GM23248 (cell line): ENCODE results near the gene LIFR. TPM values are rescaled to one million over a fixed set of nuclear protein-coding genes. Genes with fewer than 3 reads are reported as not detected.

ENCODE experiments used
- DNase-seq: peaks from one replicate; pipeline ENCODE4 v3.0.0-alpha.2; 2015
- H2AFZ ChIP-seq: fragments of 200-600 bp; sonication (generic); 2 replicates; pipeline ENCODE4 v1.6.1; 2016; ENCODE audit warnings: antibody characterized with exemption
- H3F3A ChIP-seq: fragments of 200-600 bp; sonication (generic); 2 replicates; pipeline ENCODE4 v1.6.1; 2016; ENCODE audit warnings: mild to moderate bottlenecking, antibody characterized with exemption, mixed run types; ENCODE audit not compliant: insufficient read depth
- H3K27ac ChIP-seq: fragments of 200-600 bp; sonication (generic); 2 replicates; pipeline ENCODE4 v1.5.1; 2016; ENCODE audit warnings: mild to moderate bottlenecking
- H3K27me3 ChIP-seq: fragments of 200-600 bp; sonication (generic); replicated peaks from 2 replicates; pipeline ENCODE4 v1.6.1; 2016; ENCODE audit warnings: mild to moderate bottlenecking; ENCODE audit not compliant: insufficient read depth
- H3K36me3 ChIP-seq: fragments of 200-600 bp; sonication (generic); 2 replicates; pipeline ENCODE4 v1.6.1; 2016; ENCODE audit warnings: low read depth, mild to moderate bottlenecking
- H3K4me1 ChIP-seq: fragments of 200-600 bp; sonication (generic); 2 replicates; pipeline ENCODE4 v1.6.1; 2016; ENCODE audit warnings: mild to moderate bottlenecking; ENCODE audit not compliant: insufficient read depth
- H3K4me2 ChIP-seq: fragments of 200-600 bp; sonication (generic); one replicate; pipeline ENCODE4 v1.6.1; 2016; ENCODE audit warnings: mild to moderate bottlenecking; ENCODE audit not compliant: unreplicated experiment
- H3K4me3 ChIP-seq: fragments of 200-600 bp; sonication (generic); 2 replicates; pipeline ENCODE4 v1.5.1; 2016; ENCODE audit warnings: mild to moderate bottlenecking
- H3K79me2 ChIP-seq: fragments of 200-600 bp; sonication (generic); 2 replicates; pipeline ENCODE4 v1.6.1; 2016; ENCODE audit warnings: mild to moderate bottlenecking; ENCODE audit not compliant: insufficient read depth
- H3K9ac ChIP-seq: fragments of 200-600 bp; sonication (generic); 2 replicates; pipeline ENCODE4 v1.6.1; 2016; ENCODE audit warnings: mild to moderate bottlenecking
- H3K9me2 ChIP-seq: fragments of 200-600 bp; sonication (generic); 2 replicates; pipeline ENCODE4 v1.6.1; 2016; ENCODE audit warnings: mixed run types, mild to moderate bottlenecking, moderate library complexity; ENCODE audit not compliant: insufficient read depth
- H3K9me3 ChIP-seq: fragments of 200-600 bp; sonication (generic); one replicate; pipeline ENCODE4 v1.6.1; 2017; ENCODE audit warnings: low read depth
- H4K20me1 ChIP-seq: fragments of 200-600 bp; sonication (generic); 2 replicates; pipeline ENCODE4 v1.6.0; 2016; ENCODE audit not compliant: insufficient read depth
- EZH2 ChIP-seq: fragments of 200-600 bp; sonication (generic); IDR thresholded peaks from 2 replicates; pipeline ENCODE4 v1.6.1; 2018; ENCODE audit warnings: antibody characterized with exemption, mild to moderate bottlenecking; ENCODE audit not compliant: insufficient read depth, poor library complexity, severe bottlenecking
- EZH2phosphoT487 ChIP-seq: fragments of 200-600 bp; sonication (generic); IDR thresholded peaks from 2 replicates; pipeline ENCODE4 v1.6.1; 2018; ENCODE audit warnings: antibody characterized with exemption, moderate library complexity, mild to moderate bottlenecking, low read depth; ENCODE audit not compliant: insufficient read depth
- WGBS, 2 experiments: methylation state at CpG; one replicate each; pipeline ENCODE4 v1.1.6; 2015 to 2017; ENCODE audit warnings: low lambda C conversion rate in 2 of 2, low coverage in 1 of 2; ENCODE audit errors: missing lambda C conversion rate in 2 of 2; 5-methylcytosine and 5-hydroxymethylcytosine counted together
- in situ Hi-C: fragments of 300-500 bp; cut with MboI; formaldehyde crosslinking; loops from 2 replicates; pipeline ENCODE4 v1.15.0; 2020
- polyA plus RNA-seq: library from polyadenylated mRNA; unstranded; fragments of >200 nt; fragmentation: Nextera tagmentation; extraction: Ambion mirVana; gene quantifications from 2 replicates; pipeline ENCODE4 v1.2.1, GENCODE V29; 2016
- total RNA-seq: library from RNA; depleted of rRNA; stranded (reverse); fragments of >200 nt; shearing (Covaris generic); gene quantifications from 2 replicates; pipeline ENCODE4 v1.2.3, GENCODE V29; 2014

LIFR gene
- total and polyA plus RNA-seq, 2 experiments from 2014 or later: 6.9 to 8.1 TPM

DNA sequence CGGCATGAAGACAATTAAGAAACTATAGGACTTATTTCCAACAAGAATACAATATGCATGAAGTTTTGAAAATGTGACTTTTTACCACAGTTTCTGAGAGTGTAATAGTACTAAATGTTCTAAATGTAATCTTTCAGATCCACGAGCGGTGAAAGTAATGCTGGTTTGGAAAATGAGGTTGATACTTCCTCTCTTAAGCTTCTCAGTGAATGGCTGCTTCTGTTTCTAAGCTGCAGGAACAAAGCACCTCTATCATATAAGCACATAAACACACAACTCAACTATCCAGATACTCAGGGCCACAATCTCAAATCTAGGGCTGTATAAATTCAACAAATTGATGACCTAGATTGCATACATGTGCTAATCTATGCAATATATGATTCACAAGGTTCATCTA, 78.3 kb downstream of the LIFR start:
- no peaks in the 10 kb centered on the region for H3K27me3 ChIP-seq
- no peaks in the 10 kb centered on the region for H3K79me2 ChIP-seq
- no peak overlapping the region for H3K4me3 ChIP-seq
- no peak for DNase-seq
- H3K4me1 ChIP-seq: peaks cover 6% of the 10 kb centered on the region; the same call in 1 of the 2 replicates
- H3F3A ChIP-seq: no peaks in the 10 kb centered on the region
- H3K36me3 ChIP-seq: no peaks in the 10 kb centered on the region
- TF ChIP-seq EZH2 (no peak), EZH2phosphoT487 (no peak)
- no peak overlapping the region for H3K4me2 ChIP-seq
- no peaks in the 10 kb centered on the region for H3K9me2 ChIP-seq
- H4K20me1 ChIP-seq: no peaks in the 10 kb centered on the region
- WGBS, 2 experiments: 91 to 93% methylated on average over 3 of the region's 3 CpGs
- no peaks in the 10 kb centered on the region for H3K9me3 ChIP-seq
- H3K27ac ChIP-seq: no peak overlapping the region
- in situ Hi-C loops: no loop called here
- H2AFZ ChIP-seq: no peak overlapping the region
- H3K9ac ChIP-seq: no peak overlapping the region

DNA sequence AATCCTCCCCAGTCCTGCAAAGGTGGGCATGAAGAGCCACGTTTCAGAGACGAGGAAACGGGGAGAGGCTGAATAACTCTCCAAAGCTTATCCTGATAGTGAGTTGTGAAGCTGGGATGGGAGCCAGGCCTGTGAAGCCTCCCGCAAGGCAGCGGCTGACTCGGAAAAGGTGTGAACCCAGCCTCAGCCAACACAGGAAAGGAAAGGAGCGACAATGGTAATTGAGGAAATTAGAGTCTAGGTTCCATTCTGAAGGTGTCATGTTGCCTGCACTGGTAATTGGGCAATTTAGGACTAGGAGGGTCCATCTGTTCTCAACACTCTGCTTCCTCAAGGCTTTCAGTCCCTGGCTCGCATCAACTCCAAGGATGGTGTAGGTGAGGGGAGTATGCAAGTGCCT, 83.4 kb downstream of the LIFR start:
- Histone ChIP-seq H3K9me2 (no peaks in the 10 kb centered on the region), H2AFZ (no peak overlapping the region), H3K4me3 (no peak overlapping the region), H3K4me1 (peaks cover 14% of the 10 kb centered on the region), H3K4me2 (no peak overlapping the region), H4K20me1 (no peaks in the 10 kb centered on the region), H3K36me3 (no peaks in the 10 kb centered on the region), H3F3A (0 out of 2 replicates have a peak, but pooled peaks cover 5% of the 10 kb centered on the region), H3K27ac (no peak overlapping the region), H3K27me3 (no peaks in the 10 kb centered on the region), H3K9ac (no peak overlapping the region), H3K9me3 (no peaks in the 10 kb centered on the region), H3K79me2 (no peaks in the 10 kb centered on the region)
- no peak for TF ChIP-seq EZH2
- no peak for TF ChIP-seq EZH2phosphoT487
- DNase-seq: no peak
- WGBS, 2 experiments: 84 to 88% methylated on average over 8 of the region's 8 CpGs
- in situ Hi-C loops: no loop called here

DNA sequence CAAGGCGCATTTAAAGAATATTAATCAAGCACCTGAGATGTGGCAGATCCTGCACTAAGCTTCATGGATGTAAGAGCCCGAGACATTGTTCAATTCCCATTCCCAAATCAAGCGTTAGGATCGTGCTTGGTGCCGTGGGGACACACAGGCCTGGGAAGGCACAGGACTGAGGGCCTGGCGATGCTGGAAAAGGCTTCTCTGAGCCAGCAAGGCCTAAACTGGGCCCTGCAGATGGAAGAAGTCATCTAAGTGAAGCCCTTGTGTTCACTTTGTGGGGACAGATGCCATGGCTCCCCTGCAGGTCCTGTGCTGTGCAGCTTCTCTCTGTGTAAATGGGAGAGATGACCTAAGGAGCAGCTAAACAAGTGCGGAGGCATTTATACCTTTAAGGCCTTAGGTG, 83.9 kb downstream of the LIFR start:
- no peaks in the 10 kb centered on the region for H3K79me2 ChIP-seq
- peaks cover 19% of the 10 kb centered on the region for H3K4me1 ChIP-seq
- no peak overlapping the region for H2AFZ ChIP-seq
- no peaks in the 10 kb centered on the region for H3K9me3 ChIP-seq
- H3K27me3 ChIP-seq: no peaks in the 10 kb centered on the region
- no peak for DNase-seq
- H4K20me1 ChIP-seq: no peaks in the 10 kb centered on the region
- no peak overlapping the region for H3K4me2 ChIP-seq
- TF ChIP-seq EZH2phosphoT487 (no peak), EZH2 (no peak)
- in situ Hi-C loops: no loop called here
- H3K36me3 ChIP-seq: no peaks in the 10 kb centered on the region
- no peaks in the 10 kb centered on the region for H3K9me2 ChIP-seq
- H3K4me3 ChIP-seq: no peak overlapping the region
- no peak overlapping the region for H3K9ac ChIP-seq
- H3K27ac ChIP-seq: no peak overlapping the region
- H3F3A ChIP-seq: 0 out of 2 replicates have a peak, but pooled peaks cover 5% of the 10 kb centered on the region
- 97% methylated on average over 7 of the region's 7 CpGs for WGBS, 2 experiments

DNA sequence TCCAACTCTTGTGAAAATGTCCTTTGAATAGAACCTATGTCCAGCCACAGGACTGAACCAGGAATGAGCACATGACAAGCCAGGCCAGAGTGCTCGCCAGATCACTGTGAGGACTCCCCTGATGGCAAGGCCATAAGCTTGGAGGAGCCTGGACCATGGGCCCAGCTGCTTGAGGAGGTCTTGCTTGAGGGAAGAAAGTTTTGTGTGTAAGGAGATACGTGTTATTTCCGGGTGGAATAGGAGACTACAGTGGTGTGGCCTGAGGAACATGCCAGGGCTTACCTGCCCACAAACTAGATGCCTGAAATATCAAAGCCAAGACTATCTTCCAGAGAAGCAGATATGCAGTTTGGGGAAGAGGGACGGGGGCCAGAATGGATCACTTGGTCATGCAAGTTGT, 84.7 kb downstream of the LIFR start:
- H4K20me1 ChIP-seq: no peaks in the 10 kb centered on the region
- no peaks in the 10 kb centered on the region for H3K9me3 ChIP-seq
- no peaks in the 10 kb centered on the region for H3K27me3 ChIP-seq
- H3K4me3 ChIP-seq: no peak overlapping the region
- 96 to 99% methylated on average over 4 of the region's 4 CpGs for WGBS, 2 experiments
- no peak overlapping the region for H3K9ac ChIP-seq
- peaks cover 27% of the 10 kb centered on the region for H3K4me1 ChIP-seq
- H3K36me3 ChIP-seq: no peaks in the 10 kb centered on the region
- H2AFZ ChIP-seq: no peak overlapping the region
- no peak for DNase-seq
- no peaks in the 10 kb centered on the region for H3K79me2 ChIP-seq
- no peak overlapping the region for H3K27ac ChIP-seq
- TF ChIP-seq EZH2phosphoT487: no peak
- TF ChIP-seq EZH2: no peak
- H3K4me2 ChIP-seq: no peak overlapping the region
- H3F3A ChIP-seq: 0 out of 2 replicates have a peak, but pooled peaks cover 5% of the 10 kb centered on the region
- no peaks in the 10 kb centered on the region for H3K9me2 ChIP-seq
- in situ Hi-C loops: no loop called here

DNA sequence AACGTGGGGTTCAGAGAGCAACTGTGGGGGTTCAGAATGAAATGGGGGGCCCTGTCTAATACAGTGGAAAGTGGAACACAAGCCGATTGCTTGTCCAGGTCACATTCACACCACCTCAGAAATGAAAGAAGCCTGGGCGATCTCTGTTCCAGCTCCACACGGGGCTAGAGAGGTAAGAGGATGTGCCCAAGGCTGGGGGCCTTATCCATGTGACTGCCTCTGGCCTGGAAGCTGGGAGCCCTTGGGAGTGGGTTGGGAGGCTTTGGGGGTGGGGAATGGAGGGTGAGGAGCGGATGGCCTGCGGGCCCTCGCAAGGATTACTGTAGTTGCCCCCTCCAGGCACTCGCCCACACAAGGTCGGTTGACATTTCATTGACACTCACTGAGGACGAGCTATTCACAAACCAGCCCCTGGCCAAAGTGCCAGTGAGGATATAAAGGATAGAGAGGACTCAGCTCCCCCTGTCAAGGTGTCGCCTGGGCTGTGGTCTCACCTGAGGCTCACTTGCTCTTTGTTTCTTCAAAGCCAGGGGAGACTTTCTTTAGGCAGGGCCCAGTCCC, 86.7 kb downstream of the LIFR start:
- H3K79me2 ChIP-seq: no peaks in the 10 kb centered on the region
- H3K27ac ChIP-seq: no peak overlapping the region
- H3K4me2 ChIP-seq: no peak overlapping the region
- H2AFZ ChIP-seq: no peak overlapping the region
- H4K20me1 ChIP-seq: no peaks in the 10 kb centered on the region
- in situ Hi-C loops: no loop called here
- H3K27me3 ChIP-seq: no peaks in the 10 kb centered on the region
- WGBS, 2 experiments: 98 to 100% methylated on average over 11 of the region's 11 CpGs
- no peak for DNase-seq
- H3K9me2 ChIP-seq: no peaks in the 10 kb centered on the region
- no peak overlapping the region for H3K9ac ChIP-seq
- H3K36me3 ChIP-seq: no peaks in the 10 kb centered on the region
- no peaks in the 10 kb centered on the region for H3K9me3 ChIP-seq
- H3K4me1 ChIP-seq: peaks cover 36% of the 10 kb centered on the region
- no peak overlapping the region for H3K4me3 ChIP-seq
- no peak for TF ChIP-seq EZH2
- no peak for TF ChIP-seq EZH2phosphoT487
- H3F3A ChIP-seq: peaks cover 15% of the 10 kb centered on the region
